Measurements from ENCODE around the gene TSPAN13.

TSPAN13 gene

GRCh38 chr7:16803125-16803524 lies 49.6 kb downstream of the TSPAN13 start:
- Histone ChIP-seq H3K9me3 (ENCODE audit: insufficient read depth, low read length, severe bottlenecking) (no peaks in the 10 kb centered on the region), H3K79me2 (ENCODE audit: insufficient read depth, low read length) (no peaks in the 10 kb centered on the region), H3K36me3 (ENCODE audit: insufficient read depth, low read length) (no peaks in the 10 kb centered on the region), H4K20me1 (ENCODE audit: insufficient read depth, low read length) (no peaks in the 10 kb centered on the region), H2AFZ (ENCODE audit: low read depth, low read length) (no peak overlapping the region), H3K4me1 (ENCODE audit: insufficient read depth, low read length) (no peaks in the 10 kb centered on the region), H3K27me3 (ENCODE audit: insufficient read depth, low read length, poor library complexity) (no peaks in the 10 kb centered on the region), H3K27ac (ENCODE audit: low read length) (no peak overlapping the region), H3K9ac (ENCODE audit: low read depth, low read length) (no peak overlapping the region), H3K4me3 (ENCODE audit: low read depth in 1 of 2, low read length in 2 of 2) (no peak overlapping the region), H3K4me2 (ENCODE audit: insufficient read depth, low read length) (no peak overlapping the region)
- TF ChIP-seq EZH2 (IDR thresholded peaks at IDR 0.05; ENCODE audit: borderline replicate concordance, low read depth, low read length, severe bottlenecking) = no peak
- no peak for TF ChIP-seq CTCF (IDR thresholded peaks at IDR 0.05; ENCODE audit: borderline replicate concordance, extremely low read depth, low read length, poor library complexity, severe bottlenecking)
- no peak for ATAC-seq (ENCODE audit: insufficient read depth, low read depth)
- no peak for DNase-seq

GRCh38 chr7:16803881-16804673 lies 50.5 kb downstream of the TSPAN13 start:
- Histone ChIP-seq H3K9me3 (ENCODE audit: insufficient read depth, low read length, severe bottlenecking) (no peaks in the 10 kb centered on the region), H2AFZ (ENCODE audit: low read depth, low read length) (no peak overlapping the region), H4K20me1 (ENCODE audit: insufficient read depth, low read length) (no peaks in the 10 kb centered on the region), H3K79me2 (ENCODE audit: insufficient read depth, low read length) (no peaks in the 10 kb centered on the region), H3K27me3 (ENCODE audit: insufficient read depth, low read length, poor library complexity) (no peaks in the 10 kb centered on the region), H3K27ac (ENCODE audit: low read length) (no peak overlapping the region), H3K9ac (ENCODE audit: low read depth, low read length) (no peak overlapping the region), H3K36me3 (ENCODE audit: insufficient read depth, low read length) (no peaks in the 10 kb centered on the region), H3K4me1 (ENCODE audit: insufficient read depth, low read length) (no peaks in the 10 kb centered on the region), H3K4me3 (ENCODE audit: low read depth in 1 of 2, low read length in 2 of 2) (no peak overlapping the region), H3K4me2 (ENCODE audit: insufficient read depth, low read length) (no peak overlapping the region)
- ATAC-seq (ENCODE audit: insufficient read depth, low read depth) (no peak), DNase-seq (no peak)
- no peak for TF ChIP-seq EZH2 (IDR thresholded peaks at IDR 0.05; ENCODE audit: borderline replicate concordance, low read depth, low read length, severe bottlenecking)
- no peak for TF ChIP-seq CTCF (IDR thresholded peaks at IDR 0.05; ENCODE audit: borderline replicate concordance, extremely low read depth, low read length, poor library complexity, severe bottlenecking)

DNA sequence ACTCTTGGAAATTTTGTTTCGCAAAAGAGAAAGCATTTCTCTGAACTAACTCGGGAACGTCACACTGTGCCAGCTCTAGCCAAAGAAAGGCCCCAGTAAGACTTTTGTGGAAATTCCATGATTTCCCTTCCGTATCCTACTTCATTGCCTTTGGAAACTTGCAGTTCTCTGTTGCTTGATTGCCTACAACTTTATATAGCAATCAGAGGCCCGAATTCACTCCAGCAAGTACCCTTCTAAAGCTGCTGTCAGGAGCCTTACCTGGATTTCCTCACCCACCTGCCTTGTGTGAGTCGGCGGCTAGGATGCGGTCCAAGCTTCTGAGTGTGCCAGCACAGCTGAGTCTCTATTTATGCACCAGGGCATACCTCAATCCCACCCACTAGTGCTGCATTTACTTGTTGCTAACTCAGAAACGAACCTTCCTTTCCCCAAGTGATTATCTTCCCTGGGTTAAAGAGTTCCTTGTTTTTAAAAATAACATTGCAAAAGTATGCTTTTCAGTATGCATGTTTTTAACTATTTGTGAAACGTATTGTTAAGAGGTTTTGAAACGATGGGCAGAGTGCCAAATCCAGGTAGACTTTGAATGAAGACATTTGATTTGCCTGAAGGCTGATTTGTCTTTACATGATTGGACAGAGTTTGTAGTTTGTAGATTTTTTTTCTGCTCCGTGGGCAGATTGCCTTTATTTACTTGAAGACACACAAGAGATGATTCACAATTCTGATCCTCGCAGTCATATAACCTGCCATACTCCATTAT lies 51.3 kb downstream of the TSPAN13 start, which contains the start of gene AGR2:
Gene AGR2, minus strand, starts transcription at position 326 of the 766 bp plus-strand sequence. CDS start 3,203 bp downstream, outside the sequence.
- H3K4me3 ChIP-seq (ENCODE audit: low read depth in 1 of 2, low read length in 2 of 2) = no peak within 1 kb of the TSS
- H3K9me3 ChIP-seq (ENCODE audit: insufficient read depth, low read length, severe bottlenecking) = no peaks in the 10 kb centered on the region
- H3K79me2 ChIP-seq (ENCODE audit: insufficient read depth, low read length) = no peaks in the 10 kb centered on the region
- no peak within 1 kb of the TSS for H2AFZ ChIP-seq (ENCODE audit: low read depth, low read length)
- no peaks in the 10 kb centered on the region for H3K36me3 ChIP-seq (ENCODE audit: insufficient read depth, low read length)
- H3K27me3 ChIP-seq (ENCODE audit: insufficient read depth, low read length, poor library complexity) = no peaks in the 10 kb centered on the region
- no peaks in the 10 kb centered on the region for H4K20me1 ChIP-seq (ENCODE audit: insufficient read depth, low read length)
- no peak within 1 kb of the TSS for H3K4me2 ChIP-seq (ENCODE audit: insufficient read depth, low read length)
- H3K27ac ChIP-seq (ENCODE audit: low read length) = no peak within 1 kb of the TSS
- no peak within 1 kb of the TSS for H3K9ac ChIP-seq (ENCODE audit: low read depth, low read length)
- DNase-seq (no peak), ATAC-seq (ENCODE audit: insufficient read depth, low read depth) (no peak)
- no peak for TF ChIP-seq EZH2 (IDR thresholded peaks at IDR 0.05; ENCODE audit: borderline replicate concordance, low read depth, low read length, severe bottlenecking)
- no peaks in the 10 kb centered on the region for H3K4me1 ChIP-seq (ENCODE audit: insufficient read depth, low read length)

GRCh38 chr7:16805441-16805840 lies 51.9 kb downstream of the TSPAN13 start:
- Histone ChIP-seq H3K9me3 (ENCODE audit: insufficient read depth, low read length, severe bottlenecking) (no peaks in the 10 kb centered on the region), H3K36me3 (ENCODE audit: insufficient read depth, low read length) (no peaks in the 10 kb centered on the region), H3K27ac (ENCODE audit: low read length) (no peak overlapping the region), H3K4me1 (ENCODE audit: insufficient read depth, low read length) (no peaks in the 10 kb centered on the region), H2AFZ (ENCODE audit: low read depth, low read length) (no peak overlapping the region), H3K4me3 (ENCODE audit: low read depth in 1 of 2, low read length in 2 of 2) (no peak overlapping the region), H4K20me1 (ENCODE audit: insufficient read depth, low read length) (no peaks in the 10 kb centered on the region), H3K79me2 (ENCODE audit: insufficient read depth, low read length) (no peaks in the 10 kb centered on the region), H3K9ac (ENCODE audit: low read depth, low read length) (no peak overlapping the region), H3K27me3 (ENCODE audit: insufficient read depth, low read length, poor library complexity) (no peaks in the 10 kb centered on the region), H3K4me2 (ENCODE audit: insufficient read depth, low read length) (no peak overlapping the region)
- ATAC-seq (ENCODE audit: insufficient read depth, low read depth) (no peak), DNase-seq (no peak)
- TF ChIP-seq CTCF (IDR thresholded peaks at IDR 0.05; ENCODE audit: borderline replicate concordance, extremely low read depth, low read length, poor library complexity, severe bottlenecking) (no peak), EZH2 (IDR thresholded peaks at IDR 0.05; ENCODE audit: borderline replicate concordance, low read depth, low read length, severe bottlenecking) (no peak)

Measured in DND-41 (cell line).